Embryonic facial prominence (tissue), 1 donor: ENCODE data around the gene PIGU.

Experiments
- DNase-seq: peaks from one replicate; pipeline ENCODE4 v3.0.0-alpha.2; 2016; ENCODE audit errors: extremely low spot score

Gene PIGU

GRCh38 chr20:34558320-34559218 lies 118.3 kb downstream of the PIGU start, which contains the start of gene MAP1LC3A:
TSS of gene MAP1LC3A (plus strand) at chr20:34558718. CDS start at chr20:34558869, 151 bp downstream.
- peak; percentile 92 for DNase-seq

GRCh38 chr20:34557936-34558319 lies 119.0 kb downstream of the PIGU start:
- no peak for DNase-seq

GRCh38 chr20:34553366-34553867 lies 123.5 kb downstream of the PIGU start:
- DNase-seq, result no peak

- DNase-seq, result no peak
Observed at GRCh38 chr20:34552569-34552968, 124.3 kb downstream of the PIGU start.

- DNase-seq, result no peak
Observed at GRCh38 chr20:34549929-34550305, 127.0 kb downstream of the PIGU start.

GRCh38 chr20:34549291-34549928 lies 127.5 kb downstream of the PIGU start:
- no peak for DNase-seq

- no peak for DNase-seq
Observed at GRCh38 chr20:34547844-34548613, 128.9 kb downstream of the PIGU start.

- DNase-seq, result no peak
Observed at GRCh38 chr20:34546751-34547181, 130.1 kb downstream of the PIGU start.

GRCh38 chr20:34544109-34544796 lies 132.6 kb downstream of the PIGU start:
- DNase-seq, result no peak

- no peak for DNase-seq
Observed at GRCh38 chr20:34543463-34544056, 133.3 kb downstream of the PIGU start.

- DNase-seq, result no peak
Observed at GRCh38 chr20:34542439-34542838, 134.5 kb downstream of the PIGU start.

GRCh38 chr20:34541917-34542316 lies 135.0 kb downstream of the PIGU start:
- DNase-seq, result no peak

GRCh38 chr20:34541264-34541901 lies 135.5 kb downstream of the PIGU start:
- DNase-seq, result no peak

- no peak for DNase-seq
Observed at GRCh38 chr20:34540596-34541263, 136.2 kb downstream of the PIGU start.

- DNase-seq, result no peak
Observed at GRCh38 chr20:34539756-34540155, 137.1 kb downstream of the PIGU start.

- DNase-seq, result no peak
Observed at GRCh38 chr20:34538671-34539123, 138.2 kb downstream of the PIGU start.

GRCh38 chr20:34537651-34538050 lies 139.2 kb downstream of the PIGU start:
- DNase-seq, result no peak

- no peak for DNase-seq
Observed at GRCh38 chr20:34536798-34537394, 140.0 kb downstream of the PIGU start.

- no peak for DNase-seq
Observed at GRCh38 chr20:34535857-34536256, 141.0 kb downstream of the PIGU start.
